HT-29 (cell line): Measurements from ENCODE around the gene SFI1. TPM values are rescaled to one million over a fixed set of nuclear protein-coding genes. Genes with fewer than 3 reads are reported as not detected.

Experiments used
- DNase-seq: peaks from one replicate; pipeline ENCODE4 v3.0.0-alpha.2; 2015; ENCODE audit warnings: low spot score
- total RNA-seq: library from RNA; depleted of rRNA; stranded (reverse); fragments of >200 nt; shearing (Covaris generic); gene quantifications from 2 replicates; pipeline ENCODE4 v1.2.3, GENCODE V29; 2014

SFI1 gene
- total RNA-seq, 1 experiment from 2014 or later: 26.1 TPM

- DNase-seq: no peak
Measured at GRCh38 chr22:31615491-31615860, 119.1 kb downstream of the SFI1 start.

DNA sequence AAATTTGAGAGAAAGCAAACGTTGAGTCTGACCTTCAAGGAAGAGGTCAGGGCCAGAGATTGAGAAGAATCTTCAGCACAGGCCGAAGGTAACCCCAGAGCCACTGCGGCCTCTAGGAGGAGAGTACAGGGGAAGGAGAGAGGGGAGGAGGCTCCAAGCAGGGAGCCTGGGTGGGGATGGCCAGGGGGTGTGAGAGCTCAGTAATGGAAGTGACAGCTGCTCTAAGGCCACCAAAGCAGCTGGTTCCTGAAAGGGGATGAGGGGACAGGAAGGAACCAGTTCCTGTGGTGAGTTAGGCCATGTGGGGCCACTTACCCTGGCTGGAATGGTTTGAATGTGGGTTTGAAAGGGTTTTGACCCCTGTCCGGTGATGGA lies 119.6 kb downstream of the SFI1 start:
- no peak for DNase-seq

GRCh38 chr22:31616315-31616980 lies 120.1 kb downstream of the SFI1 start:
- no peak for DNase-seq

DNA sequence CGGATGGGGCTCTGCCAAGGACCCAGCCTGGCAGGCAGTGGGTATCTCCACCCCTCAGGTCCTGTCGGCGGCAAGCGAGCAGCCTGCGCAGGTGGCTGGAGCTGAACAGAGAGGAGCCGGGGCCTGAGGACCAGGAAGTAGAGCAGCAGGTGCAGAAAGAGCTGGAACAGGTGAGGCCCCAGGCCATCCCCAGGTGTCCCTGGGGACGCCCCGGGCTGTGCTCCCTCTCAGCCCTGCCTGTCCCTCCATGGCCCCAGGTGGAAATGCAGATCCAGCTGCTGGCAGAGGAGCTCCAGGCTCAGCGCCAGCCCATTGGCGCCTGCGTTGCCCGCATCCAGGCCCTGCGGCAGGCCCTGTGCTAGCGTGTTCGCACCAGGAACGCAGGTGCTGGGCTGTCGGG lies 121.7 kb downstream of the SFI1 start:
- no peak for DNase-seq

DNA sequence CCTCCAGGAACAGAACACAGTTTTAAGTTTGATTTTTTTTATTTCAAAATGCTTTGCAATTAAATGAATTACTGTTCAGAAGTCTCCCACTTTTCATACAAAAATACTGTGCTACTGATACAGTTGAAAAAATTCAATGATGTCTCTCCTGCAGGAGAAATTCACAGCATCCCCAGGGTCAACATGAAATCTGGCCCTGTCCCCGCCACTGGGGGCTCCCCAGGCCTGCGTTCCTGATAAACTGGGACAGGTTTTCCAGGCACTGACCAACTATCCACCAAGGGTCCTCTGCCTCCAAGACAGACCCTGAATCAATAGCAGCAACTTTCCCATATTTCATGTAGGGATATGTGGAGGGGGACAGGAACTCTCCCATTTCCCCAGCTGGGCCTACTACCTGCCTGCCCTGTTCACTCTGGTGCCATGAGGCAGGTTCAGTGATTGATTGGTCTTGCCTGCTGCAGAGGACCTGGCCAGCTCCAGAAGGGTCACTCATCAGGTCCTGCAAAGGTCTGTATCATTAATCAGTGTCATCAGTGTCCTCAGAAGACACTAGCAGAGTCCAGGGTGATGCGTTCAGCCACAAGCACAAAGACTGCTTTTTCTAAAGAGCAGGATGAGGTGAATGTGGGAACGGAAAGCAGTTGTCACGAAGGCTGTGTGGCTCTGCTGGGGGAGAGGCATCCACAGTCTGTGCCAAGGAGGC lies 122.3 kb downstream of the SFI1 start:
- DNase-seq: no peak

GRCh38 chr22:31619611-31620300 lies 123.4 kb downstream of the SFI1 start:
- no peak for DNase-seq

DNA sequence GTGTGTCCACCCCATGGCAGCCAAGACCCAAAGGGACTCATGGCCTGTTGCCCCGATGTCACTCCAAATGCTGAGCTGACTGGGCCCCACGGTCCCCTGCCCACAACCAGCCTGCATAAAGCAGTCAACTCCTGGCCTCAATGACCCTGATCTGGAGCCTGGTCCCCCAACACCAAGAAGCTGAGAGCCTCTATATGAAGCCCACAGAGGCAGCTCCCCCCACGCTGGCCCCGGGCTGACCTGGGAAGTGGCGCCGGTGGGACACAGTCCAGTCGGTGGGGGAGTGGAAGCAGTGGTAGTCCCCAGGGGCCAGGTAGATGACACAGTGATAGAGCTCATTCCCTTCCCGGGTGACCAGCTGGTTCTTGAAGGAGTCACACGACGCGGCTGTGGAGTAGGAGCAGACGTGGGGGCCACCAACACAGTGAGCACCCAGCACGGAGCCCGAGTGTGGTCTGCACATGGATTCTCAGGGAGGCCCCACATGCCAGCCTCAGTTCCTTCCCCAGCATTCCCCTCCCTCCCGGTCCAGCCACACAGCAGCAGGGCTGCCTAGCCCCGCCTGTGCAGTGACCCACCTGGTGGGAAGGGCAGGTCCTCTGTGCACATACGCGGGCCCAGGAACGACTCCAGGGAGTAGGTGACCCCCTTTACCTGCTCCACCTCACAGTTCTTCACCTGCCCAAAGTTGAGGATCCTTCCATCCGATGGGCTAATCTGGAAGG lies 124.6 kb downstream of the SFI1 start:
- no peak for DNase-seq

- DNase-seq: no peak
Measured at GRCh38 chr22:31621507-31622124, 125.3 kb downstream of the SFI1 start.

DNA sequence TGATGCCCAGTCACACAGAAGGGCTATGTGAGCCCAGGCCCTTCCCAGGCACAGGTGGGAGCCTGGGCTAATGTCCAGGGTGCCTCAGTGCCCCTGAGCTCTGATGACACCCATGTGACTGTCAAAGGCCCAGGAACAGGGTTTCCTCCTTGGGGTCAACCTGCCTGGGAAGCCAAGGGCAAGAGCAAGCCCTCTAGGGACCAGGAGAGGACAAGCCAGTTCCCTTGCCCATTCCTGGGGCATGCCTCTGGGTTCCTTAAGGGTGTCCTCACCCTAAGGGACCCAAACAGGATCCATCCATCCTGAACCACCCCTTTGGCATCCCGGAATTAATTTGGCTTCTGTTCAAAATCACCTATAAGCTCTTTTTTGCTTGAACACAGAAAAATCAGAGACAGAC lies 126.6 kb downstream of the SFI1 start:
- DNase-seq: no peak

DNA sequence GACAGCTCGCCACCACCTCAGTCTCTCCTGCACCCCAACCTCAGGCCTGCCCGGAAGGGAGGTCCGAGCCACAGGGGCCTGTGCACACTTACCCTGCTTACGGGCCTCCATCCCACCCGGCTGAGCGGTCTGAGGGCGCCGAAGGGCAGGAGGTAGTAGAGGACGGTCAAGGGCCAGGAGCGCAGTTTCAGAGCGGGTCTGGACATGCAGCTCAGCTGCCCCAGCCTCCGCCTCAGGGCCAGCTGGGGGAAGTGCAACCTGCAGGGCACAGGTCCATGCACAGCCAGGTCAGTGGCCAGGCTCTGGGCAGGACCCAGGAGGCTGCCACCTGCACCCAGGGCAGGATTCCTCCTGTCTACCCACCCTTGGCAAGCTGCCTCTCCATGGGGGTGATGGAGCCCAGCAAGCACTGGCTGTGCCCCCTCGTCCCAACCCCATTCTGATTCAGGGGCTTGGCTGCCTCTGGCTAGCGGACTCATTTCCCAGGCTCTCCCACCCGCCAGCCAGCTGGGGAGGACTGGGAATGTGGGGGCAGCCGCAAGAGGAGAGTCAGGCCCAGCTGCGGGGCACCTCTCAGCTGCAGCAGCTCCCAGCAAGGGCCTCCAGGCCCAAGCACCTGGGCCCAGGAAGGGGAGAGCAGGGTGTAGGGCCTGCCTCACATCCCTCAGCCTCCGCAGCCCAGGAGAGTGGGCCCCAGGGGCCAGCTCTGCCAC lies 127.4 kb downstream of the SFI1 start:
- no peak for DNase-seq

GRCh38 chr22:31625257-31625640 lies 128.9 kb downstream of the SFI1 start:
- DNase-seq: no peak

DNA sequence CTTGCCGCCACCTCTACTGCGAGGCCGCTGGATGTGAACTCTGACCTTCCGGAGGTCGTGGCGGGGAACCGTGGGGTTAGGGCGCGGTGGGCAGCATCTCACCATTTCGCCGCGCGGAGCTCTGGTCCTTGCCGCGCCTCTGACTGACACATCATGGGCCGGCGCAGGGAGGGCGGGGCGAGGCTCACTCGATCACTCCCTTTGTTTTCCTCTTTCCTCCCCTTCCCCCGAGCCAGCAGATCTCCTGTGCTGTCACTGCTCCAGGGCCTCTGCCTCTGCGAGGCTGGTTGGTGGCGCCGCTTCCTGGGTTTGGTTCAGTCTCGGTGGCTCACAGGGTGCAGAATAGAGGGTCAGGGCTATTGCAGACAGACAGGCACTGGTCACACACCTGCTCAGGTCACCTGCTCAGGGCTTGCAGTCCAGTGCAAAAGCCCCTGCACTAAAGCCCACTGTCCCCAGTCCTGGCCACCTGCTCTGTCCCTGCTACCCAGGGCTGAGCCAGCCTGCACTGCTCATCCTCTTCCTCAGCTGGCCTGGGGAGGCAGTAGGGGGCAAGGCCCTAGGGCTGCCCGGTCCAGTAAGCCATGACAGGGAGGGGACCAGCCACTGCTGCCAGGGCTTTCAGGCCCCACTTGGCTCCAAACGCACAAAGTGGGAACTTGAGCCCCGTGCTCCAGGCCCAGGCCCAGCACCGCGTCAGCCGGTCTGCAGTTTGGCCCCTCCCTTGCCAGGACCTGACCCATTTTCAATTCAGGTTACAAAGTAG lies 129.5 kb downstream of the SFI1 start:
- DNase-seq: no peak

DNA sequence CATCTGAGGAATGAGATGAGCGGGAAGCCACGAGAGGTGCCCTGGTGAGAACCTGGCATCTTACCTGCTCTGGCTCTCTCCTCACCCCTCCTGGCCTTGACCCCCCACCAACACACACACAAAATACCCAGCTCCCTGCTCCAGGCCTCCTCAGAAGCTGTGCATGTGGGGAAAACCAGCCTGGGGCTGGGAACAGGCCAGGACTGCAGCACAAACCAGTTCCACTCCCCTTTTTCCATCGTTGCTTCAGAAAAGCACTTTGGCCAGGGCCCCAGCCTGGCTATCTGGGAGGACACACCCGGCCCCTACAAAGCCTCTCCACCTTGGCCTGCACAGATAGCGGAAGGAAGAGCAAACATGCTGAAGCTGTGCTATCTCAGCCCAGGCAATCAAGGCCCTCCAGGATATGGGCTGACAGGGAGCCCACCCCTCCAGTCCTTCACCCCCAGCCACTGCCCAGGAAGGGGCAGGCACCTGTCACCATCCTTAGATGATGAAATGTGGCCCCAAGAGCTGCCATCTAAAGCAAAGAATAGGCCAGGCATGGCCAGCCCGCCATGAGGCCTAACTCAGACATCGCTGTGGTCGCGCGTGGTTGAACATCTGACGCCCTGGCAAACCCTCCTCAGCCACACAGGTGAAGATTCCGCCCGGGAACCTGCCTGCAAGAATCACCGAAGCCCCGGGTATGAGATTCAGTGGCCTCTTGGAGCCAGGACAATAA lies 130.3 kb downstream of the SFI1 start:
- no peak for DNase-seq

- DNase-seq: no peak
Measured at GRCh38 chr22:31627223-31627731, 130.9 kb downstream of the SFI1 start.

- no peak for DNase-seq
Measured at GRCh38 chr22:31628362-31628761, 132.0 kb downstream of the SFI1 start.

DNA sequence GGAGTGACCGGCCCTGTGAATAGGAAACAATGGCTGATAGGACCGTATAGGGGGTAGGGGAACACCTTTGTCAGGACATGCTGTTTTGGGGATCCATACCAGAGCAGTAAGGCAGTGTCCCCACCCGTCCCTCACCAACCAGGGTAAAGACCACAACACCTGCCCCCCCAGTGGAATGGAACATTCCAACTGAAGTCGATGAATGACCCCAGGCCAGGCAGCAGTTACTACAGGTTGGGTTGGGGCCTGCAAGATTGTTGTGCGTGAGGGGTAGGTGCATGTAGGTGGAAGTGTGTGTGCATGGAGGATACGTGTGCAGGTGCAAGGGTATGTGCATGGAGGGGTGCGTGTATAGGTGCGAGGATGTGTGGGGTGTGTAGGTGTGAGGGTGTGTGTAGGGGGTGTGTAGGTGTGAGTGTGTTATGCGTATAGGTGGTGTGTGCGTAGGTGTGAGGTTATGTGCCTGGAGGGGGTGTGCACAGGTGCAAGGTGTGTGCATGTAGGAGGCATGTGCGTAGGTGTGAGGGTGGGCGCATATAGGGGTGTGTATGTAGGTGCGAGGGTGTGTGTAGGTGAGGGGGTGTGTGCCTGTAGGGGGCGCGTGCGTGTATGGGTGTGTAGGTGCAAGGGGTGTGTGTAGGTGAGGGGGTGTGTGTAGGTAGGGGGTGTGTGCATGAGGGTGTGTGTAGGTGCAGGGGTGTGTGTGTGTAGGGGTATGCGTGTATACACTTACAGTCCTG lies 132.8 kb downstream of the SFI1 start:
- no peak for DNase-seq

DNA sequence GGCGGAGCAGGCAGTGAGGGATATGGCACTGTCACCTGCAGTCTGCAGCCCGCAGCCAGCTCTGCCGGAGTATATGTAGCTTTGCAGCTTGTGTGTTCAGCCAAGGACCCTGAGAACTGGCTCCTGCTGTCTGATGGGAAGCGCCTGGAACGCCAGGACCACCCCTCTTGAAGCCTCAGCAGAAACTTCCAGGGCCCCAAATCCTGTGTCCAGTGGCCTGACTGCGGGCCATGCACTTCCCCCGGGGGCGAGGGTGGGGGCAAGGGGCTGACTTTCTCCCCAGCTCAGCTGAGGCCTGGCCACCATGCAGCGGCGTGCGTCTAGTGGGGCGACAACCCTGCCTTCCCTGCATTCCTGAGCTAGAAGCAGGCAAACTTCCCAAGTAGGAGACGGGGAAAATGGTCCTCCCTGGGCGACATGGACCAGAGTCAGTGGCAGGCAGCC lies 133.4 kb downstream of the SFI1 start:
- DNase-seq: no peak
